Fibroblast of skin of back (primary cell): ENCODE results near the gene FAM32A.
A peak's percentile ranks its signal among the peaks of the same experiment; 100 is the strongest.

ENCODE experiments used
- DNase-seq: peaks from one replicate; pipeline ENCODE4 v3.0.0-alpha.2; 2013

Gene FAM32A

GRCh38 chr19:16202320-16203255, 17.4 kb downstream of the FAM32A start:
- DNase-seq: peak; percentile 15

DNA sequence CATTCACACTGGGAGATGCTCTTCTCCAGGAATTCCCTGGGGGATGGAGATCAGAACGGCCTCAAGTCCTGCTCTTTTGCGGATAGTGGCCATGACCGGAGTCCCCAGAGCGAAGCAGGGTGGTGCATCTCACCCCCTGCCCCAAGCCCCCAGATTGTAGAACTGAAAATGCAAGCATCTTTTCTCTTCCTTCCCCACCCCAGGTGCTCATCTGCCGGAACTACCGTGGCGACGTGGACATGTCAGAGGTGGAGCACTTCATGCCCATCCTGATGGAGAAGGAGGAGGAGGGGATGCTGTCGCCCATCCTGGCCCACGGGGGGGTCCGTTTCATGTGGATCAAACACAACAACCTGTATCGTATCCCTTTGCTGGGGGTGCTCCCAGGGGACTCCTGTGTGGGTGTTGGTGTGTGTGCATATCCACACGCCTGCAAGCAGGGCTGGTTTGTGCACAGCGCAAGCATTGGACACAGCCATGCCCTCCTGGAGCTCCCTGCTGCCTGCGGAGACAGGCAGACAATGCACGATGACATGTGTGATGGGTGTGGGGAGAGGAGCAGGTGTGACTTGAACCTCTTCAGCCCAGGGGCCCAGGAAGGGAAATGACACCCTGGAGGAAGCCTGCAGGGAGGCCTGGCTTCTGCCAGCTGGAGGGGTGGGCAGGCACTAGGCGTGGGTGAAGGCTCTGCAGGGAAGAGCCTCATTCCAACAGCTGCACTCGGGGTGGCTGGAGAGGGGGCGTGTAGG, 18.2 kb downstream of the FAM32A start:
- DNase-seq: no peak

DNA sequence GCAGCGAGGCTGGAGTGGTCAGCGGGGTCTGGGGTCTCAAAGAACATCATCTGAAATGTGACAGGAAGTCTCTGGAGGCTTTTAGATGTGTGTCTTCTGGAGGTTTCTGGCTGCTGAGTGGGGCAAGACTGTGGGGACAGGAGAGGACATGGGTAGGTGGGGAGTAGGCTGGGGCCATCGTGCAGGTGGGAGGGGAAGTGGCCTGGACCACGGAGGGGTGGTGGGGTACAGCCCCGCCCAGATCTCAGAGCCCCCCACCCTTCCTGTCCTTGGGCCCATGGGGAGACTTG, 18.7 kb downstream of the FAM32A start:
- DNase-seq: no peak

DNA sequence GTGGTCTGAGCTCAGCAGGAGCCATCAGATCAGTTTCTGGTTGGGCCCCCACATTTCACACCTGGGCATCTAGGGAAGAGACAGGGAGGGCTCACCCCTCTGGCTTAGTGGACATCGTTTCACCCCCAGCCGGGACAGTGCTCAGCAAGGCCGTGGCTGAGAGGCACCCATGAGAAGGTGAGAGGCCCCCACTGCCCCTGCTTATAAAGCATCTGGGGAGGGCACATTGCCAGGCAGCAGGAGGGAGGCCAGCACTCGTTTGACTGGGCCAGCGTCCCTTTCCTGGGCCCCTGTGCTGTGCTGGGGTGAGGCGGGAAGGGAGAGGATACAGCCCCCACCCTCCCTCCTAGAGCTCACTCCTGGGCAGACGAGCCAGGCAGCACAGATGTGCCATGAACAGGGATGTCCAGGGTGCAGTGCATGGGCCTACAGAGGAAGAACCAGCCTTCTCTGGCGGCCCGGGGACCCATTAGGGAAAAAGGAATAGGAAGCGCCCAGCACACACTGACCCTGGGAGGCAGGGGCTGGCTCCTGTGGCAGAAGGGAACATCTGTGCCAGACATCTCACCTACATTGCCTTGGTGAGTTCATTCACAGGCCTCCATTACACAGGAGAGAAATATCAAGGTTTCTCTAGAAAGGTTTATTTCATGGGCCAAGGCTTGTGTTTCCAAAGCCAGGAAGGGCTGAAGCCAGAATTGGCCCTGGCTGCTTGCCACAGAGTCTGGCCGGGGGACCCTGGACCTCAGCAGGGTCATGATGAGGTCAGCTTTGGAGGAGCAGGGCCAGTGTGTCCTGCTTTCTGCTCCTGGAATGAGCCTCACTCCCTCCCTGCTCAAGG, 20.2 kb downstream of the FAM32A start:
- DNase-seq: no peak

DNA sequence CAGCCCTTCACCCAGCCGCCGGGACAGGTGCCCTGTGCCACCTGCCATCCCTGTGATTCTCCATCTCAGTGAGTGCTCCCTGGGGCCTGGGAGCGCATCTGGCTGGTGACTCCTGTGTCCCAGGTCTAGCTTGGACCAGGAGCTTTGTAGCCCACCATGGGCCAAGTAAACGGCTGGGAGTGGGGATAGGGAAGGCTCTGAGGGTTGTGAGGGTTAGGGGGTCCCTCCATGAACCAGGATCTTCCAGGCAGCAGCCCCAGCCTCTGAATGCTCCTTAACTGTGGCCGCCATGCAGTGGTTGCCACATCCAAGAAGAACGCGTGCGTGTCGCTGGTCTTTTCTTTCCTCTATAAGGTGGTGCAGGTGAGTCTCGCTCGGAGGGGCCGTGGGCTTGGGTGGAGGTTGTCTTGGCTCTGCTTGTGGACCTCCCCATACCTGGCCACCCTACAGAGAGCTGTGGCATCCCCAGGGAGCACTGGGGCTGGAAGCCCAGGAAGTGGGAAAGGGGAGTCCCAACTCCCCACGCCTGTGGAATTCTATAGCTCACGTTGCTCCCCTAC, 20.9 kb downstream of the FAM32A start:
- DNase-seq: no peak

DNA sequence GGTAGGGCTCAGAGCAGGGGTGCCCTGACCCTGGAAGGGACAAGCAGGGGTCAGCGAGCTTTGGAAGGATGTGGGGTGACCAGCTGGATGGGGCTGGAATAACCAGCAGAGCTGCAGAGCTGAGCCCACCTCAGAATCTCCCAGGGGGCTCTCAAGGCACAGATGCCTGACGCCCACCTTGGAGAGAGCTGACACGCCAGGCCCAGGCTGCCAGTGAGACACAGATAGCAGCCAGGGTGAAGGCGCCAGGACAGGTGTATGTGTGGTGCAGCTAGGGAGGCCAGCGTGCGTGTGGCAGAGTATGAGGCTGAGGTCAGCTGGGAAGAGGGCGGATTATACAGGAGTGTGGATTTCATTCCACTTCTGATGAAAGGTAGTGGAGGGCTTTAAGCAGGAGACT, 21.4 kb downstream of the FAM32A start:
- DNase-seq: no peak

- no peak for DNase-seq
Measured at GRCh38 chr19:16207063-16207462, 21.9 kb downstream of the FAM32A start.

DNA sequence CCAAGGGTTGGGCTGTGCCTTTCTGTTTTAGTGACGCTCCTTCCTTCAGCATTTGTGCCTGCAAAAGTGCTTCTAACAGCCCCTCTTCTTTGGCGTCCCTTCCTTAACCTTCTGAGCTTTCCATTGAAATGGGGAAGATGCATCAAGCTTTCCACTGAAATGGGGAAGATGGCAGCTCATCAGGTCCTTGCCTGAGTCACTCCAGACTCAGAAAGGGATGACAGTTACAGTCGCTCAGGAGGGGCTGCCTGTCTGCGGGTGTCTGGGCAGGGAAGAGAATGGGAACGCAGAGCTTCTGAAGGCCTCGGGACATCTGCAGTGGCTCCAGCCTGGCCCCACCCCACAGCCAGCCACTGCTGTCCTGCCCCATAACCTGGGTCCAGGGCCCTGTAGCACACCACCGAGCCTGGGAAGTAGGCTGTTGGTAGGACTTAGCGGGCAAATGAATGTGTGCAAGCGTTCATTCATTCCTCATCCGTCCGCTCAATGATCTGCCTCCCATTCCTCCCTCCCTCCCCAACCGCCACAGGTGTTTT, 22.3 kb downstream of the FAM32A start:
- no peak for DNase-seq

DNA sequence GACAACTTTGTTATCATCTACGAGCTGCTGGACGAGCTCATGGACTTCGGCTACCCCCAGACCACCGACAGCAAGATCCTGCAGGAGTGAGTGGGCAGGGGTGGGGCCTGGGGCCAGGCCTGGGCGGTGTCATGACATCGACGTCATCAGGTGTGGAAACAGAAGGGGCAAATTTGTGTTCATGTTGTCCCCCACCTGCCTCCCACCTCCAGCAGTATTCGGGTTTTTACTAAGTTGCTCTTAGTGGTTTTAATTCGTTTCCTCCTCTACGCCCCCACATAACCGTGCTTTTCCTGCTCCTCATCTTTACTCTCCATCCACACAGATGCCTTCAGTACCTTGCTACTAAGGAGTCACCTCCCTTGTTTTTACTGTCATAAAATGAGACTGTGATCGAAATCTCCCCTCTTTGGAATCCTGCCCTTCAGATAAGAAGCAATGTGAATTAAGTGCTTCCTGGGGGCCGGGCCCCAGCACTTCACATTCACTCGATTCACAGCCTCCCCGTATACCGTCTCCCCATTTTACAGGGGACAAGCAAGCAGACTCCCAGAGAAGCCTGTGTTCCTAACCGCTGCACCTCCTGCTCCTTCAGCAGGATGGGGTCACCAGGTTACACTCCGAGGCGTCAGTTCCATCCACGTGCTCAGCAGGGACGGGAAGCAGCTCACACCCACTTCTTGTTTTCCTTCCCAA, 23.0 kb downstream of the FAM32A start:
- DNase-seq: no peak

- DNase-seq: no peak
Measured at GRCh38 chr19:16208847-16209665, 23.8 kb downstream of the FAM32A start.

DNA sequence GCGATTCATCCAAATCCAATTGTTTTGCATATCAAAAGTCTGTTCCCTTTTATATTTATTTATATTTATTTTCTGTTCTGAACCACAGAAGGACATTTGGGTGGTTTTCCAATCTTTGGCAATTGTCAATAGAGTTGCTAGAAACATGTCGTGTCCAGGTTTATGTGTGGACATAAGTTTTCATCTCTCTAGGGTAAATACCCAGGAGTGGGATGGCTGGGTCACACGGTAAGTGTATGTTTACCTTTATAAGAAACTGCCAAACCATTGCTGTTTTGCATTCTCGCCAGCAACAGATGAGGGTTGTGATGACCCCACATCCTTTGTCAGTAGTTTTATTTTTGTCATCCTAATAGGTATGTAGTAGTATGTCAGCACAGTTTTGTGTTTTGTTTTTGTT, 25.0 kb downstream of the FAM32A start:
- no peak for DNase-seq

DNA sequence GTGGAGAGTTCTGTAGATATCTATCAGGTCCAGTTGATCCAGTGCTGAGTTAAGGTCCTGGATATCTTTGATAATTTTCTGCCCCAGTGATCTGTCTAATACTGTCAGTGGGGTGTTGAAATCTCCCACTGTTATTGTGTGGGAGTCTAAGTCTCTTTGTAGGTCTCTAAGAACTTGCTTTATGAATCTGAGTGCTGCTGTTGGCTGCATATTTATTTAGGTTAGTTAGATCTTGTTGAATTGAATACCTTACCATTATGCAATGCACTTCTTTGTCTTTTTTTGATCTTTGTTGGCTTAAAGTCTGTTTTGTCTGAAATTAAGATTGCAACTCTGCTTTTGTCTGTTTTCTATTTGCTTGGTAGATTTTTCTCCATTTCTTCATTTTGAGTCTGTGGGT, 27.9 kb downstream of the FAM32A start:
- no peak for DNase-seq

GRCh38 chr19:16216744-16217670, 31.8 kb downstream of the FAM32A start:
- no peak for DNase-seq

GRCh38 chr19:16217716-16218451, 32.7 kb downstream of the FAM32A start:
- no peak for DNase-seq

- DNase-seq: no peak
Measured at GRCh38 chr19:16218851-16219250, 33.6 kb downstream of the FAM32A start.

DNA sequence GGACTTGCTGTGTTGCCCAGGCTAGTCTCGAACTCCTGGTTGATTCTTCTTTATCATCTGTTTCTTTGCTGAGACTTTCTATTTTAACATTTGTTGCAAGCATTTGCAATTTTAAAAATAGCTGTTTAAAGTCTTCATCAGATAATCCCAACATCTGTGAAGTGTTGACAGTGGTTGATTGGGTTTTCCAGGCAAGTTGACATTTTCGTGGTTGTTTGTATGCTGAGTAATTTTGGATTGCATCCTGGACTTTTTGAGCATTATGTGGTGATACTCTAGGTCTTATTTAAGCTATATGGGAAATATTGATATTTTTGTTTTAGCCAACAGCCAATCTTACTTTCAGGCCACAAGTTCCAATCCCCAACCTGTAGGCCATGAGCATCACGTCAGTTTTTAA, 37.6 kb downstream of the FAM32A start:
- DNase-seq: no peak

GRCh38 chr19:16223746-16224145, 38.5 kb downstream of the FAM32A start:
- DNase-seq: no peak

GRCh38 chr19:16224293-16225045, 39.3 kb downstream of the FAM32A start:
- DNase-seq: no peak
